K562 (cell line): ENCODE data around the gene GATC. TPM values are rescaled to one million over a fixed set of nuclear protein-coding genes. Genes with fewer than 3 reads are reported as not detected.

ENCODE experiments used
- ESRRB ChIP-seq: fragments of 250-450 bp; sonication (Bioruptor Pico); IDR thresholded peaks from 2 replicates; pipeline ENCODE4 v1.5.0; 2020; ENCODE audit warnings: mild to moderate bottlenecking, moderate library complexity, borderline replicate concordance
- HMGXB4 ChIP-seq: sonication (generic); formaldehyde crosslinking; IDR thresholded peaks from 2 replicates; pipeline ENCODE4 v1.8.1; 2023; ENCODE audit warnings: mild to moderate bottlenecking, missing genetic modification reagents
- ILF3 ChIP-seq: fragments of 450-650 bp; IDR thresholded peaks from 2 replicates; pipeline ENCODE4 v1.6.1; 2018; ENCODE audit warnings: antibody characterized with exemption, mild to moderate bottlenecking, moderate library complexity, borderline replicate concordance
- MECOM ChIP-seq: fragments of 250-450 bp; sonication (Bioruptor Pico); IDR thresholded peaks from 2 replicates; pipeline ENCODE4 v1.8.0; 2022; ENCODE audit warnings: inconsistent platforms
- NCOA1 ChIP-seq: fragments of 450-650 bp; IDR thresholded peaks from 2 replicates; pipeline ENCODE4 v1.6.1; 2016; ENCODE audit warnings: low read depth
- NCOR1 ChIP-seq: fragments of 450-650 bp; IDR thresholded peaks from 2 replicates; pipeline ENCODE4 v1.6.1; 2016; ENCODE audit warnings: mild to moderate bottlenecking, moderate library complexity
- OTX1 ChIP-seq: fragments of 450-650 bp; formaldehyde crosslinking; IDR thresholded peaks from 2 replicates; pipeline ENCODE4 v1.4.0; 2022; ENCODE audit warnings: mild to moderate bottlenecking
- RFX1 ChIP-seq: fragments of 450-650 bp; IDR thresholded peaks from 2 replicates; pipeline ENCODE4 v1.6.1; 2016; ENCODE audit warnings: mild to moderate bottlenecking, moderate library complexity
- RHOXF2B ChIP-seq: fragments of 250-450 bp; sonication (Bioruptor Pico); conservative IDR thresholded peaks from 2 replicates; pipeline ENCODE4 v1.5.1; 2021
- SMARCA4 ChIP-seq: fragments of 450-650 bp; IDR thresholded peaks from 2 replicates; pipeline ENCODE4 v1.6.1; 2016
- TAF1 ChIP-seq: IDR thresholded peaks from 2 replicates; pipeline ENCODE4 v1.6.1; 2011; ENCODE audit warnings: mild to moderate bottlenecking, low read length, moderate library complexity; ENCODE audit not compliant: insufficient read depth, control insufficient read depth, severe bottlenecking; ENCODE audit errors: extremely low read depth
- TGIF2 ChIP-seq: sonication (generic); formaldehyde crosslinking; IDR thresholded peaks from 2 replicates; pipeline ENCODE4 v1.8.1; 2022; ENCODE audit warnings: mild to moderate bottlenecking, missing genetic modification reagents, moderate library complexity
- XRCC3 ChIP-seq: fragments of 450-650 bp; IDR thresholded peaks from 2 replicates; pipeline ENCODE4 v1.6.1; 2017; ENCODE audit warnings: mild to moderate bottlenecking, moderate library complexity
- ZBTB26 ChIP-seq: fragments of 450-650 bp; formaldehyde crosslinking; IDR thresholded peaks from 2 replicates; pipeline ENCODE4 v1.4.0; 2022; ENCODE audit warnings: missing genetic modification characterization
- ZNF146 ChIP-seq: IDR thresholded peaks from one replicate; pipeline ENCODE4 v1.6.1; 2018; ENCODE audit warnings: missing compliant biosample characterization; ENCODE audit not compliant: unreplicated experiment
- ZNF282 ChIP-seq: sonication (generic); formaldehyde crosslinking; IDR thresholded peaks from 2 replicates; pipeline ENCODE4 v1.8.1; 2023; ENCODE audit warnings: missing genetic modification reagents
- ZNF511 ChIP-seq: sonication (generic); formaldehyde crosslinking; IDR thresholded peaks from 2 replicates; pipeline ENCODE4 v1.8.0; 2022; ENCODE audit warnings: mild to moderate bottlenecking, missing genetic modification reagents
- polyA plus RNA-seq, 8 experiments: library from polyadenylated mRNA; depleted of rRNA in 4 of 8; stranded (reverse) in 5 of 8; unstranded in 3 of 8; fragments of >200 nt; fragmentation: Nextera tagmentation in 2 of 8; fragmentation: Illumina TruSeq in 1 of 8; extraction: Ambion mirVana in 2 of 8; extraction: Trizol in 1 of 8; gene quantifications; 2 replicates each; pipeline versions ENCODE4 v1.2.1 to v1.2.3, GENCODE V29; 2011 to 2014; ENCODE audit warnings: inconsistent platforms in 1 of 8, missing spikeins in 1 of 8
- total RNA-seq, 7 experiments: library from RNA; depleted of rRNA in 6 of 7; stranded (reverse); fragments of >200 nt in 6 of 7; fragmentation: Illumina TruSeq in 2 of 7; extraction: Trizol in 2 of 7; gene quantifications; 2 replicates each; pipeline versions ENCODE4 v1.2.1 to v1.2.3, GENCODE V29; 2011 to 2021; ENCODE audit warnings: low replicate concordance in 1 of 7
- TF ChIP-seq, protein P1 (sequence below): fragments of 250-450 bp; sonication (Bioruptor Pico); IDR thresholded peaks from 2 replicates; pipeline ENCODE4 v1.5.0; 2021; ENCODE audit warnings: mild to moderate bottlenecking, moderate library complexity
- TF ChIP-seq, protein P2 (sequence below): IDR thresholded peaks from 2 replicates; pipeline ENCODE4 v1.6.1; 2011; ENCODE audit warnings: borderline replicate concordance, low read depth, mild to moderate bottlenecking, moderate library complexity, low read length; ENCODE audit not compliant: insufficient read depth, poor library complexity, severe bottlenecking

Gene GATC
- total and polyA plus RNA-seq, 9 of the 15 experiments (the other 6 are each of a cell fraction or from before 2014, with no cell fraction given) = 5.8 to 52.6 (median 28.2) TPM

- TF ChIP-seq HMGXB4 (CRISPR knock-in tag) = no peak; the same call in 1 of the 2 replicates
- no peak for TF ChIP-seq SMARCA4
- TF ChIP-seq ZNF511 = no peak
- TF ChIP-seq RFX1 = no peak
- TF ChIP-seq ILF3 = no peak
- no peak for TF ChIP-seq ZNF146 (CRISPR knock-in tag)
- no peak for TF ChIP-seq NCOA1
- 0 out of 2 replicates have a peak, but pooled peaks have one; percentile 29 for TF ChIP-seq RHOXF2B
- no peak for TF ChIP-seq MECOM (CRISPR knock-in tag)
- TF ChIP-seq NCOR1 = no peak
- TF ChIP-seq, protein P1, sequence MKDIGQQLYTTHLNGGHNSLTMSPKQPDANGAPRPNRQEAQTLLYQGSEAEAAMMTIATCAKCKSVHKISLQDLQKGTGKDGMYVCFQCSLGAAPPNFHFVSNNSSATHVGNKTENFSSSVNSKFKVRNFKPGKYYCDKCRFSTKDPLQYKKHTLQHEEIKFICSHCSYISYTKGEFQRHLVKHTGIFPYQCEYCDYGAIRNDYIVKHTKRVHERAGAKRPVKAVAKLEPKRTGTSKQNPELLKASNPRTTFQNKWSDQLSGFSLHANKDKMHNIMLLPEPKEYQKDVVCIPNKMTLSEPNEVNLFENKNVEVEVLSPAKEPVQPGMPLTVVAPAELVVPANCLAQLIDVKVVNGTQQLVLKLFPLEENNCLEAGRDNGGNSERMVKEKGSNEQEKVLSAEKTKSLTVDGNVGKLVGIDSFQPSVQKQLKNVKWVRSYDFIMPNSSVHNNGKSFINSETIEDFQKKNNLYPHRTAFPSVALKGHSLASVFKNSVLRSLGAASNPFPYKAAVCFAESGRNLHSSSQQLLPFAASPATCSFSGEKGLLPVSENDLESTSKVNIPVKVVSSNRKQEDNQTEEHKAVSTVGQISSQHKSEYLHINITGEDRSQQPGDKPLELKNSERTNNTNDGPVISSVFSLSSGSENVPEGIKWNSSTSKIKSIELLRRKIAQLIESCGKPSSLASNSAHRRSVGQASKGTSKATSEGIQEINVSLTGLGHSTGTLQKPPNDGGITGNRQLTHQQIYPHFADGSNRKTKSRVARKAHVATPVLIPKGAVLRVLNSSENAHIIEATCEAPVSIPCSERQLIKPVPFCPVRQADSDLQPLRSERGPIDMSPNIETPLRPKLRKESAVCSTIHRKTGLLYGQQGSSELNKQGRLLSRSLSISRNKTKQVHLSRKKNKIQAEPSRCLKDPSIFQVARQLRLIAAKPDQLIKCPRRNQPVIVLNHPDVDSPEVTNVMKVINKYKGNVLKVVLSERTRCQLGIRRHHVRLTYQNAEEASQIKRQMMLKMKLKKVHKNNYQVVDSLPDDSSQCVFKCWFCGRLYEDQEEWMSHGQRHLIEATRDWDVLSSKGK = no peak
- no peak for TF ChIP-seq ZBTB26 (CRISPR knock-in tag)
- no peak for TF ChIP-seq ESRRB (CRISPR knock-in tag)
- TF ChIP-seq ZNF282 = no peak
- TF ChIP-seq, protein P2, sequence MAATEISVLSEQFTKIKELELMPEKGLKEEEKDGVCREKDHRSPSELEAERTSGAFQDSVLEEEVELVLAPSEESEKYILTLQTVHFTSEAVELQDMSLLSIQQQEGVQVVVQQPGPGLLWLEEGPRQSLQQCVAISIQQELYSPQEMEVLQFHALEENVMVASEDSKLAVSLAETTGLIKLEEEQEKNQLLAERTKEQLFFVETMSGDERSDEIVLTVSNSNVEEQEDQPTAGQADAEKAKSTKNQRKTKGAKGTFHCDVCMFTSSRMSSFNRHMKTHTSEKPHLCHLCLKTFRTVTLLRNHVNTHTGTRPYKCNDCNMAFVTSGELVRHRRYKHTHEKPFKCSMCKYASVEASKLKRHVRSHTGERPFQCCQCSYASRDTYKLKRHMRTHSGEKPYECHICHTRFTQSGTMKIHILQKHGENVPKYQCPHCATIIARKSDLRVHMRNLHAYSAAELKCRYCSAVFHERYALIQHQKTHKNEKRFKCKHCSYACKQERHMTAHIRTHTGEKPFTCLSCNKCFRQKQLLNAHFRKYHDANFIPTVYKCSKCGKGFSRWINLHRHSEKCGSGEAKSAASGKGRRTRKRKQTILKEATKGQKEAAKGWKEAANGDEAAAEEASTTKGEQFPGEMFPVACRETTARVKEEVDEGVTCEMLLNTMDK = no peak
- peak; percentile 96 for TF ChIP-seq TAF1
- TF ChIP-seq TGIF2 (CRISPR knock-in tag) = no peak
- TF ChIP-seq XRCC3 = no peak
- TF ChIP-seq OTX1 (CRISPR knock-in tag) = no peak
These were observed 8.3 kb upstream of the GATC start, which contains the start of gene COX6A1 (continued) for GRCh38 chr12:120437735-120438494.
